A673 (cell line): ENCODE measurements around the gene UBE3B. TPM values are rescaled to one million over a fixed set of nuclear protein-coding genes. Genes with fewer than 3 reads are reported as not detected.

Experiments
- BruUV-seq: library from RNA; stranded (reverse); fragments of 400-500 nt; replicated peaks from 2 replicates; lab custom pipeline; 2021; lab: Mats Ljungman, UMichigan
- CTCF ChIA-PET: fragments of 300-600 bp; sonication (Branson Sonifier 250); formaldehyde crosslinking; loops from one replicate; lab custom pipeline; 2022; ENCODE audit warnings: antibody characterized with exemption; lab: Charles Lee
- POLR2A ChIA-PET: fragments of 300-600 bp; sonication (Branson Sonifier 250); formaldehyde crosslinking; loops from one replicate; lab custom pipeline; 2022; ENCODE audit warnings: antibody characterized with exemption; ENCODE audit not compliant: low non-redundant PET; lab: Charles Lee
- DNase-seq: peaks from one replicate; pipeline ENCODE4 v3.0.0-alpha.2; 2015; ENCODE audit warnings: low spot score
- H3K27ac ChIP-seq: fragments of 200-600 bp; sonication (generic); 2 replicates; pipeline ENCODE4 v1.5.1; 2016; ENCODE audit warnings: mixed run types, low read depth, mild to moderate bottlenecking, mixed read lengths, antibody characterized with exemption, low read length; ENCODE audit not compliant: poor library complexity, severe bottlenecking
- H3K27me3 ChIP-seq: fragments of 200-600 bp; sonication (generic); replicated peaks from 2 replicates; pipeline ENCODE4 v1.6.1; 2017; ENCODE audit warnings: mixed run types, low read depth, mild to moderate bottlenecking, mixed read lengths, antibody characterized with exemption, low read length; ENCODE audit not compliant: insufficient read depth, poor library complexity
- H3K36me3 ChIP-seq: fragments of 200-600 bp; sonication (generic); 2 replicates; pipeline ENCODE4 v1.6.1; 2016; ENCODE audit warnings: mixed run types, mild to moderate bottlenecking, mixed read lengths, antibody characterized with exemption, low read length; ENCODE audit not compliant: insufficient read depth, poor library complexity, severe bottlenecking
- H3K4me1 ChIP-seq: fragments of 200-600 bp; sonication (generic); 2 replicates; pipeline ENCODE4 v1.6.1; 2017; ENCODE audit warnings: mixed run types, mild to moderate bottlenecking, mixed read lengths, antibody characterized with exemption, low read length; ENCODE audit not compliant: insufficient read depth, poor library complexity, severe bottlenecking
- H3K4me3 ChIP-seq: fragments of 200-600 bp; sonication (generic); 2 replicates; pipeline ENCODE4 v1.5.1; 2016; ENCODE audit warnings: low read depth, mixed run types, mild to moderate bottlenecking, mixed read lengths, low read length; ENCODE audit not compliant: poor library complexity, severe bottlenecking
- H3K9me3 ChIP-seq: fragments of 200-600 bp; sonication (generic); 2 replicates; pipeline ENCODE4 v1.6.1; 2016; ENCODE audit warnings: mixed run types, low read depth, mild to moderate bottlenecking, mixed read lengths, antibody characterized with exemption, low read length; ENCODE audit not compliant: poor library complexity, severe bottlenecking
- EZH2 ChIP-seq: fragments of 200-600 bp; sonication (generic); IDR thresholded peaks from 2 replicates; pipeline ENCODE4 v1.6.1; 2017; ENCODE audit warnings: borderline replicate concordance, low read depth, mild to moderate bottlenecking, mixed read lengths, antibody characterized with exemption, low read length; ENCODE audit not compliant: poor library complexity, severe bottlenecking
- intact Hi-C: fragments of 100-400 bp; cut with micrococcal nuclease; formaldehyde crosslinking; loops from one replicate; pipeline ENCODE4 v1.10.0; 2022; ENCODE audit not compliant: unreplicated experiment
- total RNA-seq: library from RNA; stranded (reverse); gene quantifications from 2 replicates; pipeline ENCODE4 v1.2.3, GENCODE V29; 2021
- TF ChIP-seq, protein P1 (sequence below): fragments of 300-800, 200-600 bp; sonication (generic); conservative IDR thresholded peaks from 2 replicates; pipeline ENCODE4 v1.5.1; 2017; ENCODE audit warnings: low read depth, mild to moderate bottlenecking, antibody characterized with exemption, low read length, moderate library complexity, mixed read lengths

UBE3B gene
- total RNA-seq, 1 experiment from 2014 or later: 29.2 TPM

GRCh38 chr12:109579639-109580038 is 102.2 kb downstream of the UBE3B start:
- DNase-seq: no peak
- BruUV-seq: no TSS peak
- TF ChIP-seq, protein P1, sequence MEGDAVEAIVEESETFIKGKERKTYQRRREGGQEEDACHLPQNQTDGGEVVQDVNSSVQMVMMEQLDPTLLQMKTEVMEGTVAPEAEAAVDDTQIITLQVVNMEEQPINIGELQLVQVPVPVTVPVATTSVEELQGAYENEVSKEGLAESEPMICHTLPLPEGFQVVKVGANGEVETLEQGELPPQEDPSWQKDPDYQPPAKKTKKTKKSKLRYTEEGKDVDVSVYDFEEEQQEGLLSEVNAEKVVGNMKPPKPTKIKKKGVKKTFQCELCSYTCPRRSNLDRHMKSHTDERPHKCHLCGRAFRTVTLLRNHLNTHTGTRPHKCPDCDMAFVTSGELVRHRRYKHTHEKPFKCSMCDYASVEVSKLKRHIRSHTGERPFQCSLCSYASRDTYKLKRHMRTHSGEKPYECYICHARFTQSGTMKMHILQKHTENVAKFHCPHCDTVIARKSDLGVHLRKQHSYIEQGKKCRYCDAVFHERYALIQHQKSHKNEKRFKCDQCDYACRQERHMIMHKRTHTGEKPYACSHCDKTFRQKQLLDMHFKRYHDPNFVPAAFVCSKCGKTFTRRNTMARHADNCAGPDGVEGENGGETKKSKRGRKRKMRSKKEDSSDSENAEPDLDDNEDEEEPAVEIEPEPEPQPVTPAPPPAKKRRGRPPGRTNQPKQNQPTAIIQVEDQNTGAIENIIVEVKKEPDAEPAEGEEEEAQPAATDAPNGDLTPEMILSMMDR: no peak
- no peak for TF ChIP-seq EZH2
- ChIA-PET POLR2A (no interaction called here), CTCF (no interaction called here)
- no peak overlapping the region for H3K27ac ChIP-seq
- no peaks in the 10 kb centered on the region for H3K9me3 ChIP-seq
- H3K4me3 ChIP-seq: no peak overlapping the region
- H3K4me1 ChIP-seq: peaks cover 2% of the 10 kb centered on the region
- intact Hi-C loops: no loop called here
- no peaks in the 10 kb centered on the region for H3K27me3 ChIP-seq
- H3K36me3 ChIP-seq: peaks cover 82% of the 10 kb centered on the region

DNA sequence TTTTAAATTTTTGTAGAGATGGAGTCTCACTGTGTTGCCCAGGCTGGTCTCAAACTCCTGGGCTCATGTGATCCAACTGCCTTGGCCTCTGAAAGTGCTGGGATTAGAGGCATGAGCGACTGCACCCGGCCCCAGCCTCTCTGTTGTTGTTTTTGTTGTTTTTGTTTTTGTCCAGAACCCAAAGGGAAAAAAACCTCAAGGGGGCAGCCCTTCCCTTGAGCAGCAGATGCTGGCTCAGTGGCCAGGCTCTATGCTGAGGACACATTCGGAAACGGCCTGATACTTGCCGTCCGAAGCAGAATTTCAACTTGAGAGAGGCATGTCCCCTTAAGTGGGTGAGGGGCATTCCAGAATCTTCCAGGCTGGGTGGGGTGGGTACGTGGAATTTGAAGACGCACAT is 102.8 kb downstream of the UBE3B start:
- no TSS peak for BruUV-seq
- Histone ChIP-seq H3K4me1 (no peaks in the 10 kb centered on the region), H3K36me3 (peaks cover 79% of the 10 kb centered on the region), H3K9me3 (no peaks in the 10 kb centered on the region), H3K4me3 (no peak overlapping the region), H3K27me3 (no peaks in the 10 kb centered on the region), H3K27ac (no peak overlapping the region)
- POLR2A ChIA-PET: no interaction called here
- no peak for TF ChIP-seq EZH2
- TF ChIP-seq, protein P1: no peak
- CTCF ChIA-PET: no interaction called here
- intact Hi-C loops: no loop called here
- DNase-seq: no peak

GRCh38 chr12:109580684-109581333 is 103.4 kb downstream of the UBE3B start:
- no TSS peak for BruUV-seq
- ChIA-PET POLR2A (no interaction called here), CTCF (no interaction called here)
- TF ChIP-seq EZH2: no peak
- TF ChIP-seq, protein P1: no peak
- no peak for DNase-seq
- Histone ChIP-seq H3K4me3 (no peak overlapping the region), H3K9me3 (no peaks in the 10 kb centered on the region), H3K27me3 (no peaks in the 10 kb centered on the region), H3K36me3 (peaks cover 76% of the 10 kb centered on the region), H3K27ac (no peak overlapping the region), H3K4me1 (no peaks in the 10 kb centered on the region)
- intact Hi-C loops: no loop called here
